ENCODE results near the gene SLC25A38. TPM values are rescaled to one million over a fixed set of nuclear protein-coding genes. Genes with fewer than 3 reads are reported as not detected.

The SLC25A38 gene, protein sequence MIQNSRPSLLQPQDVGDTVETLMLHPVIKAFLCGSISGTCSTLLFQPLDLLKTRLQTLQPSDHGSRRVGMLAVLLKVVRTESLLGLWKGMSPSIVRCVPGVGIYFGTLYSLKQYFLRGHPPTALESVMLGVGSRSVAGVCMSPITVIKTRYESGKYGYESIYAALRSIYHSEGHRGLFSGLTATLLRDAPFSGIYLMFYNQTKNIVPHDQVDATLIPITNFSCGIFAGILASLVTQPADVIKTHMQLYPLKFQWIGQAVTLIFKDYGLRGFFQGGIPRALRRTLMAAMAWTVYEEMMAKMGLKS
- total RNA-seq (ENCODE audit: unreplicated experiment) = 21.1 TPM
- long read RNA-seq, transcript SLC25A38-201 (7 exons, 2,147 nt) = major isoform, 18 of 26 reads
- long read RNA-seq, partial matches to known transcripts = 2 of 26 reads
- long read RNA-seq, other reads (novel, unspliced or antisense) = 6 of 26 reads

DNA sequence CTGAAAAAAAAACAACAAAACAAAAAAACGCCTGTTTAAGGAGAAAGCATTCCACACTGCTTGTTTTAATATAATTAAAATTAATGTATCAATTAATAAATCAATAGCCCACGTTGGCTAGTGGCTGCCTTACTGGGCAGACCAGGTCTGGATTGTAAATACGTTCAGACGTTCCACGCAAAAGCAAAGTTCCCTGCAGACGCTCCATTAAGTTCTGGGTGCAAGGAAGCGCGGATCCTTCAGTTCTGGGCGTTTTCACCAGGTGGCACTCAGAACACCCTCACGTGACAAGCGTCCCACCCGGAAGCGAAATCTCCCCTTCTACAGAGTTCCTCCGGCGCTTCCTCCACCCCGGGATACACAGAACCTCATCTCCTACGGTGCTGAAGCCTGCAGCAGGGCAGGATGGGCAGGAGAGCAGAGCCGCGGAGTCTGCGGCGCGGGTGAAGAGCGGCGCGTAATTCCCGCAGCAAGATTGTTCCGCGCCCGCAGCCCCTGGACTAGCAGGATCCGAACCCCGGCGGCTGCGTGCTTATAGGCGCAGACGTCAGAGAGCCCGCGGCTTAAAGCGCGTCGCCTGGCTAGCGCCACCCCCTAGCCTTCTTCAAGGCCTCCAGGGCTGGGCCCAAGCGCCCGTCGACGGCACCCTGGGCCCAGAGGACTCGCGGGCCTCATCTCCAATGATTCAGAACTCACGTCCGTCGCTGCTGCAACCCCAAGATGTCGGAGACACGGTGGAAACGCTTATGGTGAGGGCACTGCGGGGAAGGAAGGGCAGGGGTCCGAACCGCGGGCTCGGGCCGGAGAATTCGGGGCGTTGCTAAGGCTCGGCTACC, at the start of gene SLC25A38:
Gene SLC25A38, plus strand, starts transcription at position 326 of the 836 bp plus-strand sequence. Its CDS starts 355 bp downstream, at position 681.
- Mint-ChIP-seq H3K9me3 (ENCODE audit: unreplicated experiment) (peaks cover 3% of the 10 kb centered on the region), H3K27ac (ENCODE audit: unreplicated experiment) (peak within 1 kb of the TSS; percentile 97), H3K4me1 (ENCODE audit: low read depth, unreplicated experiment) (peaks cover 7% of the 10 kb centered on the region), H3K4me3 (ENCODE audit: unreplicated experiment) (peak within 1 kb of the TSS; percentile 98), H3K36me3 (ENCODE audit: unreplicated experiment) (no peaks in the 10 kb centered on the region), H3K27me3 (ENCODE audit: unreplicated experiment) (peaks cover 5% of the 10 kb centered on the region)
- TF ChIP-seq, protein P1, sequence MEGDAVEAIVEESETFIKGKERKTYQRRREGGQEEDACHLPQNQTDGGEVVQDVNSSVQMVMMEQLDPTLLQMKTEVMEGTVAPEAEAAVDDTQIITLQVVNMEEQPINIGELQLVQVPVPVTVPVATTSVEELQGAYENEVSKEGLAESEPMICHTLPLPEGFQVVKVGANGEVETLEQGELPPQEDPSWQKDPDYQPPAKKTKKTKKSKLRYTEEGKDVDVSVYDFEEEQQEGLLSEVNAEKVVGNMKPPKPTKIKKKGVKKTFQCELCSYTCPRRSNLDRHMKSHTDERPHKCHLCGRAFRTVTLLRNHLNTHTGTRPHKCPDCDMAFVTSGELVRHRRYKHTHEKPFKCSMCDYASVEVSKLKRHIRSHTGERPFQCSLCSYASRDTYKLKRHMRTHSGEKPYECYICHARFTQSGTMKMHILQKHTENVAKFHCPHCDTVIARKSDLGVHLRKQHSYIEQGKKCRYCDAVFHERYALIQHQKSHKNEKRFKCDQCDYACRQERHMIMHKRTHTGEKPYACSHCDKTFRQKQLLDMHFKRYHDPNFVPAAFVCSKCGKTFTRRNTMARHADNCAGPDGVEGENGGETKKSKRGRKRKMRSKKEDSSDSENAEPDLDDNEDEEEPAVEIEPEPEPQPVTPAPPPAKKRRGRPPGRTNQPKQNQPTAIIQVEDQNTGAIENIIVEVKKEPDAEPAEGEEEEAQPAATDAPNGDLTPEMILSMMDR (IDR thresholded peaks at IDR 0.05; ENCODE audit: partially characterized antibody, unreplicated experiment) = no peak
- peak; percentile 80 for DNase-seq

DNA sequence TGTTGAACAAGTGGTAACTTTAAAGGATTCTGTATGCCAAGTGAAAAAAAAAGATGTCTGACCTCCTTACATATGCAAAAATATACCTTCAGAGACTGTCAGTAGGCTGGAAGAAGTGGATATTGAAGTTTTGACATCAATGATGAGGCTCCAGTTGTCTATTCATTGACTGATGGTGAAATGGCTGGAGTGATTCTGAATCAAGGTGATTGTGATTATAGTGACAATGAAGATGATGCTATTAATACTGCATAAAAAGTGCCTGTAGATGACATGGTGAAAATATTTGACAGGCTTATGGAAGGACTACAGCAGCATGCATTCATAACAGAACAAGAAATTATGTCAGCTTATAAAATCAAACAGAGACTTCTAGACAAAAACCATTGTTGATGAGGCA, 49.6 kb upstream of the SLC25A38 start:
- H3K27ac Mint-ChIP-seq (ENCODE audit: unreplicated experiment) = no peak overlapping the region

DNA sequence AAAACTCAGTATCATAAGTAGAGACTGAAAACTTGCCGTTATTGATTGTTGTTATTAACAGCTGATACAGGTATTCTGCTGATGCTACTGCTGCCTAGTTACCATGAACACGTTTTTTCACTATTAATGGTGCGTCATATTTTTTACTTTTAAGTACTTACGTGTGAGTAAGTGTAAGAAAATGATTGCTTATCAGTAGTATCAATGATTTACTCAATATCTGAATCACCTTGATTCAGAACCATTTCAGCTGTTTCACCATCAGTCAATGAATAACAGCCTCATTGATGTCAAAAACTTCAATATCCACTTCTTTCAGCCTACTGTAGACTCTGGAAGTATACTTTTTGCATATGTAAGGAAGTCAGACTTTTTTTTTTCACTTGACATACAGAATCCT, 49.0 kb upstream of the SLC25A38 start:
- H3K4me1 Mint-ChIP-seq (ENCODE audit: low read depth, unreplicated experiment) = no peaks in the 10 kb centered on the region
- no peaks in the 10 kb centered on the region for H3K27me3 Mint-ChIP-seq (ENCODE audit: unreplicated experiment)
- TF ChIP-seq, protein P1 (IDR thresholded peaks at IDR 0.05; ENCODE audit: partially characterized antibody, unreplicated experiment) = no peak
- no peak overlapping the region for H3K4me3 Mint-ChIP-seq (ENCODE audit: unreplicated experiment)
- H3K36me3 Mint-ChIP-seq (ENCODE audit: unreplicated experiment) = no peaks in the 10 kb centered on the region
- H3K27ac Mint-ChIP-seq (ENCODE audit: unreplicated experiment) = no peak overlapping the region
- no peaks in the 10 kb centered on the region for H3K9me3 Mint-ChIP-seq (ENCODE audit: unreplicated experiment)
- DNase-seq = no peak

More for the DNA sequence above, 49.6 kb upstream of the SLC25A38 start:
- Mint-ChIP-seq H3K4me3 (ENCODE audit: unreplicated experiment) (no peak overlapping the region), H3K27me3 (ENCODE audit: unreplicated experiment) (no peaks in the 10 kb centered on the region), H3K4me1 (ENCODE audit: low read depth, unreplicated experiment) (no peaks in the 10 kb centered on the region), H3K9me3 (ENCODE audit: unreplicated experiment) (no peaks in the 10 kb centered on the region), H3K36me3 (ENCODE audit: unreplicated experiment) (no peaks in the 10 kb centered on the region)
- DNase-seq = no peak
- TF ChIP-seq, protein P1 (IDR thresholded peaks at IDR 0.05; ENCODE audit: partially characterized antibody, unreplicated experiment) = no peak

DNA sequence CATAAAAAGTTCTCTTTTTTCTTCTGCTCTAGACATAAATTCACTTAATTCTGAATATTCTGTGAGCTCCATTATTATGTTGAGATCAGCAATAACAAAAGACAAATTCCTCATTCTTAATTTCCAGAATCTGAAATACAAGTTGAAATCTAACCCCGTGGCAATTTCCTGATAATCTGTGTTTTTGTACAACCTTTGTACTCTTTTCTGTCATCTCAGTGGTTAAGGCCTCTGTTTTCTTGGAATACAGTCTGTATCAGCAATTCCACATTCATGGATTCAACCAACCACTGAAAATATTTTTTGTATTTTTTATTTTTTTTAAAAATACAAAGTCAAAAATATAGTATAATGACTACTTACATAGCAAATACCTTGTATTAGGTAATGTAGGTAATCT, 45.0 kb upstream of the SLC25A38 start:
- no peak overlapping the region for H3K4me3 Mint-ChIP-seq (ENCODE audit: unreplicated experiment)
- H3K4me1 Mint-ChIP-seq (ENCODE audit: low read depth, unreplicated experiment) = no peaks in the 10 kb centered on the region
- no peak for DNase-seq
- no peaks in the 10 kb centered on the region for H3K36me3 Mint-ChIP-seq (ENCODE audit: unreplicated experiment)
- H3K27ac Mint-ChIP-seq (ENCODE audit: unreplicated experiment) = no peak overlapping the region
- H3K27me3 Mint-ChIP-seq (ENCODE audit: unreplicated experiment) = peaks cover 1% of the 10 kb centered on the region
- no peaks in the 10 kb centered on the region for H3K9me3 Mint-ChIP-seq (ENCODE audit: unreplicated experiment)
- TF ChIP-seq, protein P1 (IDR thresholded peaks at IDR 0.05; ENCODE audit: partially characterized antibody, unreplicated experiment) = no peak

Measured in glutamatergic neuron (in vitro differentiated cells).